ENCODE results near the gene RNPS1.
A peak's percentile ranks its signal among the peaks of the same experiment; 100 is the strongest.

Gene RNPS1

GRCh38 chr16:2229632-2230250 is 38.2 kb downstream of the RNPS1 start:
- no peak for TF ChIP-seq CTCF (IDR thresholded peaks at IDR 0.05; ENCODE audit: poor library complexity, severe bottlenecking)
- Histone ChIP-seq H3K36me3 (ENCODE audit: low read depth) (peaks cover 19% of the 10 kb centered on the region), H3K27me3 (ENCODE audit: insufficient read depth, poor library complexity, severe bottlenecking) (no peaks in the 10 kb centered on the region), H3K9me3 (ENCODE audit: severe bottlenecking) (no peaks in the 10 kb centered on the region), H3K27ac (ENCODE audit: poor library complexity, severe bottlenecking) (no peak overlapping the region), H3K4me3 (ENCODE audit: severe bottlenecking) (no peak overlapping the region), H3K4me1 (ENCODE audit: insufficient read depth, poor library complexity, severe bottlenecking) (no peaks in the 10 kb centered on the region)
- ATAC-seq (ENCODE audit: low read depth) (no peak), DNase-seq (ENCODE audit: low spot score) (no peak)

- Histone ChIP-seq H3K27me3 (ENCODE audit: insufficient read depth, poor library complexity, severe bottlenecking) (no peaks in the 10 kb centered on the region), H3K36me3 (ENCODE audit: low read depth) (peaks cover 19% of the 10 kb centered on the region), H3K4me3 (ENCODE audit: severe bottlenecking) (no peak overlapping the region), H3K9me3 (ENCODE audit: severe bottlenecking) (no peaks in the 10 kb centered on the region), H3K27ac (ENCODE audit: poor library complexity, severe bottlenecking) (no peak overlapping the region), H3K4me1 (ENCODE audit: insufficient read depth, poor library complexity, severe bottlenecking) (no peaks in the 10 kb centered on the region)
- DNase-seq (ENCODE audit: low spot score) (peak; percentile 61), ATAC-seq (ENCODE audit: low read depth) (no peak)
- no peak for TF ChIP-seq CTCF (IDR thresholded peaks at IDR 0.05; ENCODE audit: poor library complexity, severe bottlenecking)
These were observed 38.8 kb downstream of the RNPS1 start for GRCh38 chr16:2229091-2229490.

DNA sequence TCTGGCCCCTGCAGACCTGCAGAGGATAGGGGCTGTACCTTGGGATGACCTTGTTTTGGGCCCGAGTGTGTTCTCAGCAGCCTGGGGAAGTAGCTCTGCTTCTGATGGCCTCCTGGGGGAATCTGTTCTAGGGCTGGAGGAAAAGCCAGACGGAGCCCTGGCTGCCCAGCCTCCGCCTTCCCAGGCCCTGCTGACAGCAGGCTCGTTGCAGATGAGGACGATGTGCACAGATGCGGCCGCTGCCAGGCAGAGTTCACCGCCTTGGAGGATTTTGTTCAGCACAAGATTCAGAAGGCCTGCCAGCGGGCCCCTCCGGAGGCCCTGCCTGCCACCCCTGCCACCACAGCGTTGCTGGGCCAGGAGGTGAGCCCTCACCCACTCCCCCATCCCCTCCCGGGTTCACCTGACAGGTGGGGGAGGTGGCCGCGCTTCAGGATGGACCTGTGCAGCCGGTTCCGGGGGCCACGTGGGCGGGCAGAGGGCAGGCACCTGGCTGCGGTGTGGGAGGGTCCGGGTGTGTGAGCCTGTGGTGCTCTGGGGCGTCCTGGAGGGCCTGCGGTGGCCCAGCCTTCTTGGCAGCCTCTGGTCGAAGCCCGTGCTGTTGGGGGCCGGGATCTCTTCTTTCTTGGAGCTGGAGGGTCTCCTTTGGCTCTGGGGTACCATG is 39.6 kb downstream of the RNPS1 start:
- Histone ChIP-seq H3K27ac (ENCODE audit: poor library complexity, severe bottlenecking) (no peak overlapping the region), H3K36me3 (ENCODE audit: low read depth) (peaks cover 19% of the 10 kb centered on the region), H3K9me3 (ENCODE audit: severe bottlenecking) (no peaks in the 10 kb centered on the region), H3K27me3 (ENCODE audit: insufficient read depth, poor library complexity, severe bottlenecking) (no peaks in the 10 kb centered on the region), H3K4me3 (ENCODE audit: severe bottlenecking) (no peak overlapping the region), H3K4me1 (ENCODE audit: insufficient read depth, poor library complexity, severe bottlenecking) (no peaks in the 10 kb centered on the region)
- DNase-seq (ENCODE audit: low spot score) (peak; percentile 68), ATAC-seq (ENCODE audit: low read depth) (no peak)
- no peak for TF ChIP-seq CTCF (IDR thresholded peaks at IDR 0.05; ENCODE audit: poor library complexity, severe bottlenecking)

- Histone ChIP-seq H3K27me3 (ENCODE audit: insufficient read depth, poor library complexity, severe bottlenecking) (no peaks in the 10 kb centered on the region), H3K4me3 (ENCODE audit: severe bottlenecking) (no peak overlapping the region), H3K4me1 (ENCODE audit: insufficient read depth, poor library complexity, severe bottlenecking) (no peaks in the 10 kb centered on the region), H3K36me3 (ENCODE audit: low read depth) (peaks cover 15% of the 10 kb centered on the region), H3K27ac (ENCODE audit: poor library complexity, severe bottlenecking) (no peak overlapping the region), H3K9me3 (ENCODE audit: severe bottlenecking) (no peaks in the 10 kb centered on the region)
- DNase-seq (ENCODE audit: low spot score): no peak
- ATAC-seq (ENCODE audit: low read depth): no peak
- no peak for TF ChIP-seq CTCF (IDR thresholded peaks at IDR 0.05; ENCODE audit: poor library complexity, severe bottlenecking)
These were observed 41.0 kb downstream of the RNPS1 start for GRCh38 chr16:2226918-2227317.

GRCh38 chr16:2226245-2226793 is 41.6 kb downstream of the RNPS1 start:
- H3K4me1 ChIP-seq (ENCODE audit: insufficient read depth, poor library complexity, severe bottlenecking): no peaks in the 10 kb centered on the region
- H3K4me3 ChIP-seq (ENCODE audit: severe bottlenecking): no peak overlapping the region
- H3K36me3 ChIP-seq (ENCODE audit: low read depth): peaks cover 15% of the 10 kb centered on the region
- peak overlapping the region; percentile 9 for H3K27ac ChIP-seq (ENCODE audit: poor library complexity, severe bottlenecking)
- H3K9me3 ChIP-seq (ENCODE audit: severe bottlenecking): no peaks in the 10 kb centered on the region
- ATAC-seq (ENCODE audit: low read depth): no peak
- no peaks in the 10 kb centered on the region for H3K27me3 ChIP-seq (ENCODE audit: insufficient read depth, poor library complexity, severe bottlenecking)
- no peak for DNase-seq (ENCODE audit: low spot score)
- no peak for TF ChIP-seq CTCF (IDR thresholded peaks at IDR 0.05; ENCODE audit: poor library complexity, severe bottlenecking)

Data from RWPE2 (cell line).